Esophagus muscularis mucosa (tissue), 3 donors: ENCODE results near the gene ECE1.

Experiments
- CTCF ChIP-seq, 3 experiments: fragments of 200-600 bp in 2 of 3; fragments of 450-650 bp in 1 of 3; sonication (generic) in 2 of 3; IDR thresholded peaks; one replicate each; pipeline ENCODE4 v1.5.1; 2017 to 2019; ENCODE audit warnings: antibody characterized with exemption in 3 of 3, mild to moderate bottlenecking in 2 of 3, moderate library complexity in 1 of 3
- POLR2A ChIP-seq: fragments of 450-650 bp; IDR thresholded peaks from one replicate; pipeline ENCODE4 v1.6.1; 2017; ENCODE audit warnings: antibody characterized with exemption, moderate library complexity, mild to moderate bottlenecking, low read depth

GRCh38 chr1:21244154-21244553 lies 46.1 kb downstream of the ECE1 start:
- no peak for TF ChIP-seq POLR2A
- TF ChIP-seq CTCF (IDR thresholded peaks at IDR 0.05): no peak
